GM18499 (cell line): ENCODE results near the gene CA9.

Experiments used
- ATAC-seq: cut with Tn5 transposase; IDR thresholded peaks from one replicate; pipeline ENCODE4 v1.9.1; 2021; ENCODE audit warnings: moderate number of reproducible peaks; ENCODE audit not compliant: insufficient read depth, unreplicated experiment

Gene CA9

DNA sequence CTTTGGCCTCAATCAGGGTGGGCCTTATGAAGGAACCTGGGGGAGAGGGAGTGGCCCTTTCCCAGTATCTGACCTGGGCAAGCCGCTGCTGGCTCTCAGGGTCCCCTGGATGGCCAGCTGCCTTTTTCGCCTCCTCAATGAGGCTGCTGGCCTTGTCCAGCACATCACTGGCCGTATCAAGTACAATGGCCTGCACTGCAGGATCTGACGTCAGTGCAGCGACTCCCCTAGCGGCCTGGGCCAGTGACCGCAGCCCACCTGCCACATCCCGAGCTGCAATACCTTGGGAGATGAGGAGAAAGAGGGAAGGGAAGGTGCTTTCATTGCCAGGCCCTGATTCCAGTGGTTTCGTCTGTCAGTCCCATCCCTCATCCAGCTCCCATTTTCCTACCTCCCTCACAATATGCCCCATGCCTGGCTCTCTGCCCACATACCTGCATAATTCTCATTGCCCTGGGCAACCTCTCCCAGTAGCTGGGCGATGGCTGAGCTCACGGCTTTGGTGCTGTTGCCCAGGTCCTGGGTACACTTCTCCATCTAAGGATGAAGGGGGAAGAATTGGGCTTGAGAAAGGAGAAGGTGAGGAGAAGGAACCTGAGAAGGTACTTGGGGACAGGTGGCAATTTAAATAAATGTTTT is 39.2 kb downstream of the CA9 start:
- ATAC-seq, result no peak

DNA sequence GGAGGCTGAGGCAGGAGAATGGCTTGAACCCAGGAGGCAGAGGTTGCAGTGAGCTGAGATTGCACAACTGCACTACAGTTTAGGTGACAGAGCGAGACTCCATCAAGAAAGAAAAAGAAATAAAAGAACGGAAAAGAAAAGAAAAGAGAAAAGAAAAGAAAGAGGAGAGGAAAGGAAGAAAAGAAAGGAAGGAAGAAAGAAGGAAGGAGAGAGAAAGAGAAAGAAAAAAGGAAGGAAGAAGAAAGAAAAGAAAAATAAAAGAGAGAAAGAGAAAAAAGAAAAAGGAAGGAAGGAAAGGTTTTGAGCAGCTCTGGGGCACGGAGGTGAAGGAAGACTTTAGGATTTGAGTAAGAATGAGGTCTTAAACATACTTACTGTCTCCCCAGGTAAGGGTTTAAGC is 39.9 kb downstream of the CA9 start:
- ATAC-seq, result no peak

DNA sequence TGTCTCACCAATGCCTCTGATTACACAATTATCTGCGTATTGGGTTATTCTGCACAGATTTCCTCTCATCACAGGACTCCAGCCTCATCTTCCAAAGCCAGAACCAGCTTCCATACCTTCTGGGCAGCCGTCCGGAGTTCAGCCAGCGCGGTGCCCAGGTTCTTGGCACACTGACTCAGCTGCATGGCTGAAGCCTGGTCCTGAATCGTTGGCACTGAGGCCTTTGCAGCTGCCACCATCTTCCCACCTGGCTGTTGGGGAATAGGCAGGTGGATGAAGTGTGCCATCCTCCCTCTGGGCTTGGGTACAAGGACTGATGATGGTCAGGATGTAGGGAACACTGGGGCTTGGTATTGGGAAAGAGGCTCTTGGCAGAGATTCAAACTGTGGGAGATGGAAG is 40.4 kb downstream of the CA9 start:
- no peak for ATAC-seq

DNA sequence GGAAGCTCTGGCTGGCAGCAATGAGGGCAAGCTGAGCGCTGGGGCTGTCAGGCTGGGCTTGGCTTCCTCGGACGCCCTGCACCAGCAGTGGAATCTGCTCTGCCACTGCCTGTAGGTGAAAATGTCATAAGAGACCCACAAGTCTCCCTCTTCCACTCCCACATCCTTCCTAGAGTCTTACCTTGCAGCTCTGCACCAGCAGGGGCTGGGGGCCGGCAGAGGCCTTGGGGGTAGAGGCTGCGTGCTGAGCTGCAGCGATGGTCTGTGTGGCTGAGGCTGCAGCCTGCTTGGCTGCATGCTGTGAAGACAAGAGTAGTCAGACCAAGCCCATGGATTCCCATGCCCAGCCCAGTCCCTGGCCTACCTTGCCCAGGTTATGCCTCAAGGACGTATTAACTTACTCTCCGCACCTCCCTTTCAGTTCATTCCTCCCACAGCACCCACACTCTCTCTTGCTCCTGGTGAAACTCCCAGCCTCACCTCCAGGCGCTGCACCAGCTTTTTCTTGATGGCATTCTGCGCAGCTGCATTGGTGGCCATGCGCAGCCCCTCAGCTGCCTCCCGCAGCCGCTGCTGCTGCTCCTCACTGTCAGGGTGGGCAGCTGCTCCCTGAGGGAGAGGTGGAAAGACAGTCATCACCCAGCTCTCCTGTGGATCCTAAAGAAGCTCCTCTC is 41.0 kb downstream of the CA9 start:
- ATAC-seq, result no peak

DNA sequence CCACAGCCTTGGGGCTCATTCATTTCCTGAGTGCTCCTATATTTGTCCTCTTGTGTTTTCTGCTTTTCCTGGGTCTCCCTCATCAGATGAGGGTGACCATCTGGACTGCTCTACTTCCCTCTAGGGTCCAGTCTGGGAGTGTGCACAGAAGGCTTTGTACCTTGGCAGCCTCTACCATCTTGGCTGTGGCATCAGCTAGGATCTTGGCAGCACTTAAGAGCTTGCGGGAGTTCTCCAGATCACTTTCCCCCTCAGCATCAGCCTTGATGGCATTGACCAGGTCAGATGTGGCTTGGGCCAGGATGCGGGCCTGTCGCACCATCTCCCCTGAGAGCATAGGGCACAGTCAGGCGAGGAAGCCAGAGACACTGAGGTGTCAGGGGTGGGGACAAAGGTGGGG is 42.5 kb downstream of the CA9 start:
- ATAC-seq, result no peak

DNA sequence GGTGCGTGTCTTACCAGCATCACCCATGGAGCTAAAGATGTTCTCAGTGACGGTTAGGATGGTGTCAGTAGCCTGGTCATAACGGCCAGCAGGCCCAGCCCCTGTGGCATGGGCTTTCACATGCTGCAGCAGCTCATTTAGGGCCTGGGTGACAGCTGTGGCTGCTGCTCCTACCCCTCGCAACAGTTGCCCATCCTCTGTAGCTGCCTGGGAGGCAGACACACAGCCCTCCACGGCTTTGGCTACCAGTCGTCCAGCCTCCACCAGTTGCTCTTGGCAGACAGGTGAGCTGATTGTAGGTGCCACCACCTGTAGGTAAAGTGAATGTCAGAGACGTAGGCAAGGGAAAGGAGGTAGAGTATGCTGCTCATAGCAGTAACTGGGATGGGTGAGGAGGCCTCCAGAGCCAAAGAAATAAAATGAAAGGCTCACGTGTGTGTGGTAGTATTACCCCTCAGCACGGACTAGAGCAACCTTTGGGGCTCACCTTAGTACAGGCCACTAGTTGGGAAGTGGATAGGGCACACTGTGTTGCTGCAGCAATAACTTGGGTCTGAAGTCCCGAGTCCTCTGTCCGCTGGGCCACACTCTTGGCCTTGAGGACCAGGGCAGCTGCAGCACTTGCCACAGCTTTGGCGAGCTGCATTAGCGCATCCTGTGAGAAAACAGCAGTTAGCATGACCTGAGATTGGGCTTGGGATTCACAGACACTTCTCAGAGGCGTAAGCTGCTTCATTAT is 43.6 kb downstream of the CA9 start:
- ATAC-seq, result no peak

DNA sequence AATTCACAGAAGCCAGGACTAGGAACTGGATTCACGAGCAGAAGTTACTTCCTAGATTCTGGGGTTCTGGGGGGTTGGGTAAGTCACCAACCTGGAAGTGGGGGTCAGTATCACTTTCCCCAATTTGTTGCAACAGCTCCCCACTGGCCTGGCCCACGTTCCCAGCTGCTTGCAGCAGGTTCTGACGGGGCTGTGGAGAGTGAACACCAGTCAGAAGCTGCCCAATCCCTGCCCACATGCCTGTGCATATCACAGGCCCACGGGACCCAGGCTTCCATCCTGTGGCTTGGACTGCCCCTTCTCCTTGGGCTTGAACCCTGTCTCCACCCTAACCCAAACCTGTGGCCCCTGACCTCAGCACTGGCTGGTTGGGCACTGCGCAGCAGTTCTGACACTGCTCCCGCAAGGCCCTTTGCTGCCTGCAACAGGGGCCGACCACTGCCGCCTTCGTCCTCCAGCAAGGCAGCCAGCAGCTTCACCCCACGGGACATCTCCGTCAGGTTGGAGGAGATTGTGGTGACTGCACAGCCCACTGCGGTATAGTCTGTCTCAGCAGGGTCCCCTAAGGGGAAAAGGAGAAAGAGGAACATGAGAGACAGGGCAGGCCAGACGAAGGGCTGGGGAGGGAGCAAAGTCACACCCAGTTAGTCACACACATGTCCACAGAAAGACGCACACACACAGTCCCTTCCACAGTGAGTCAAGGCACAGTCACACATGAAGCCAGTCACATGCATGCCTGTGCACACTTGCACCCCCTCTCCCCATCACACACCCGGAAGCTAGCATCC is 45.2 kb downstream of the CA9 start:
- no peak for ATAC-seq

DNA sequence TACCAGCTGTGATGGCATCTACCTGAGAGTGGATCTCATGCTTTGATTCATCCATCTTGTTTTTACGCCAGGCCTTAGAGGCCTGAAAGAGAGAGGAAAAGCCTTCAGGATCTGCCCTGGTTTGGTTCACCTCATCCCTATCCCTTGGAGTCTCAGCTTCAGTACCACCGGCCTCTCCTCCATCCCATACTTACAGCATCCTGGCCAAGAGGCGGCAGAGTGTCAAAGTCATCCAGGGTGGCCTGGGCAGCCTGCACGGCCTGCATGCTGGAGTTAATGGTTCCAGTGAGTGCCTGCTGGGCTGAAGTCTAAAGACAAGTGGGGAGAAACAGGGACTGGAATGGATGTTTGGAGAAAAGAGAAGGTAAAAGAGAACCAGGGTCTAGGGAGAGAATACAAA is 45.8 kb downstream of the CA9 start:
- ATAC-seq, result no peak

DNA sequence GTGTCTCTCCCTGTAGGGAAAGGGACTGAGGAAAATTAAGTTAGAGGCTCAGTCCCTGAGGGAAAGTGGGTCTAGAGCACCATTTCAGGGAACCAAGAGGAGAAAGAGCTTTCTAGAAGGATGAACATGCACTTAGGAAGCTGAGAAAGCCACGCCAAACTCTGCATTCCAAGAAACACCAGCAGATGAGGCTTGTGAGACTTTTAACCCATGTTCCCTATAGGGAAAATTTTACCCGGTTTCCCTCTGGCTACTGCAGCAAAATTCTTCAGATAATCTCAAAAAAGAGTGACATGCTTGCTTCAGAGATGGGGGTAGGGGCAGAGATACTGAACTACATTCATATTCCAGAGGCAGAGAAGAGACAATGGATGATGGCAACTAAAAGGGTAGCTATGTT is 49.7 kb downstream of the CA9 start:
- ATAC-seq, result no peak

DNA sequence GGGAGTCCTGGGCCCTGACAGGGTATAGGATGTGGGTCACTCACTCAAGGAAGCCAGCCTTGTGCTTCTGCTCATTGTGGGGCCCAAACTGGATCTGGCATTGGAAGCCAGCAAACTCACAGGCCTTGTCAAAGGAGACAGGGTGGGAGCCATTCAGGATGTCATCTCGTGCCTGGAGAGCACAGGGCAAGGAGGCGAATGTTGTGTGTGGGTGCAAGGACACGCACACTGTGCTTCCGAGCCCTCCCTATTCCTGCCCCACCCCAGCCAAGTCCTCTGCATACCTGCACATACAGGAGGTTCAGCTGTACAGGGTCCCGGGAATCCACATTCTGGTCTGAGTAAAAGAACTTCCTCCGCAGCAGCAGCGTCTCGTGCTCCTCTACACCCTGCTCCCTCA is 50.2 kb downstream of the CA9 start:
- ATAC-seq, result no peak

DNA sequence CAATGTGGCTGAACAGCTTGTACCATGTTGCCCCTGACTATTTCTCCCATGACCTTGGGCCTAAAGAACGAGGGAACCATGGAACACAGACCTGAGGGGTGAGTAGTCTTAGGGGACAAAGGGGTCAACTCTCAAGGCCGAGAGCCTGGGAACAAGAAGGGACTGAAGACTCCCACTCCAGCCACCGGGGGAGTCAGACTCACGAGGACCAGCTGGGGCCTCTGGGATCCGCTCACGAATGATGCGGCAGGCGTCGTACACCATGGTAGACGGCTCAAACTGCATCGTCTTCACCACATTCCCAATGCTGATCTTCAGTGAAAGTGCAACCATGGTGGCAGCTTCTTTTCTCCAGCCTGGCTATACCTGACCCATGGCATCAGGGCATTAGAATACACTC is 51.6 kb downstream of the CA9 start:
- no peak for ATAC-seq

DNA sequence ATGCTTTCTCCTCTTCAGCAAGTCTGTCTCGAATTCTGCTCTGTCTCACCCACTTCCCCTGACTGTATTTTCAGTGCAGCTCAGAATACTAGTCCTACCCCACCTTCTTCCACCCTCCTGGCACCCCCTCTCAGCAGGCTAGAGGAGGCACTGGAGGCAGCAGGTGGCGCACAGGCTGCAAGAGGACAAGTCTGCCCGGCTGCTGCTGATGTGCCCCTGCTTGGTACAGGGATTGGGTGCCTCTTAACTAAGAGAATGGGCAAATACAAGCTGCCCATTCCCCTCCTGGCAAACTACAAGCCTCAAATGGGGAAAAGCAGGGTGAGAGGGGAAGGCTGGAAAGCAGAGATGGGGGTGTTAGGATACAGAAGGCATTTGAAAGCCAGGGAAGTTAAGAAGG is 53.2 kb downstream of the CA9 start:
- no peak for ATAC-seq

DNA sequence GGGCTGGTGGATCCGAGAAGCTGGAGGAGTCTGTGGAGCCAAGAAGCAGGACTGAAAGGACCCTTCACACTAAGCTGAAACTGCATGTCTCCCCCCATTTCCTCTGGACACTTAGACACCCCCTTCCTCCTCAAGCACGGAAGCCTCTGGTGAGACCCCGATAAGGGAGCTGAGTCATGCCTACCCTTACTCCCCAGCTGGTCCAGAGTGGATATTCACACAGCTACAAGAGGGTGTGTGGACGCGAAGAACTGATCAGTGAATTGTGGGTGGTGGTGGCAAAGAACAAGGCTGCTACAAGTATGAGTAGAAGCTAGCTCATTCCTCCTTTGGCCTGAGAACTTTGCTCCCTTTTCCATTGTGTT is 53.9 kb downstream of the CA9 start:
- no peak for ATAC-seq

DNA sequence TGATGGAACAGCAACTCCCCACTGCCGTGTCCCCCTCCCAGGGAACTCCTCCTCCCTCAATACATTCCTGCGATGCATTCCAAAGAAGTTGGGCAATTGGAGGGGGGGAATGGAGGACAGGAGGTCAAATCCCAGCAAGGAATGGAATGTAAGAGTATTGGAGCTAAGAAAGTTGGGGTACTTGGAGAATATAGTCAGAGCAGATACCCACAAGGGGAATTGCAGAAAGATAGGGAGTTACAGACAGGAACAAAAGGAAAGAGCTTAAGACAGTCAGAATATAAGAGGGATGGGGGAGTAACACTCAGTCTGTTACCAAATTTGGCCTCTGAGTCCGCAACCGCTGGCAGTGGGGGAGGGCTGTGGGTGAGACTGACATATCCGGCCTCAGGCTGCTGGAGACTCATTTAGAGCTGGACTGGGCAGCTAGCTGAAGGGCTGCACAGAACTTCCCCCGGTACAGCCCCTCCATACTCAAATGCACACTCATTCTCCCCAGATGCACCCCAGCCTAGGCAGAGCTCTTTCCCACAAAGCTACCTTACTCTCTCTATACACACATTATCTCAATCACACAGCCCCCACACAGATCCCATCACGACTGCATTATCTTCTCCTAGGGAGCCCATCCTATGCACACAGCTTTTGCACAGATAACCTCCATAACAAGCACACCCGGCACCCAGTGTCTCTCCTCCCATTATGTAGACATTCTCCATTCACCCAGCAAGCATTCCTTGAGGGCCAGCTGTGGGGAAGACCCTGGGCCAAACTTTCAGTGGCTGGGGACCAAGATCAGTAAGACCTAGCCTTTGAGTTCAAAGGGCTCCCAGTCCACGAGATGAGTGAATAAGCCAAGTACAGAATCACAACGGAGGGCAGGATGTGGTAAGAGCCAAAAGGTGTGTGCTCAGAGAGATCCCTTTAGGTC is 54.6 kb downstream of the CA9 start:
- ATAC-seq, result no peak

DNA sequence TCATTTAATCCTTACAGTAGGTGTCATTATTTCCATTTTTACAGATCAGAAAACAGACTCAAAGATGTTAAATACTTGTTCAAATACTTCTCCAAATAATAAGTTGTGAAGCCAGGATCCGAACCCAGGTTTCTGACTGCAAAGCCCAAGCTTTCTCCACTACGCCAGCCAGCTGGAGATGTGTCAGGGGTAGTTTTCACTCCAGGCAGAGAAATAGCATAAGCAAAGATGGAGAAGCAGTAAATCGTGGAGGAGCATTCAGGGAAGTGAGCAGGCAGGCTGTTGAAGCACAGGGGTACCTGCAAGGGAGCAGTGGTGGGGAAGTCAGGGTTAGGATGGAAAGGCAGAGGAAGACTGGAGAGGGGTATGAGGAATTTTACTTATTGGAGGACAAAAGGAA is 55.4 kb downstream of the CA9 start:
- ATAC-seq, result no peak

DNA sequence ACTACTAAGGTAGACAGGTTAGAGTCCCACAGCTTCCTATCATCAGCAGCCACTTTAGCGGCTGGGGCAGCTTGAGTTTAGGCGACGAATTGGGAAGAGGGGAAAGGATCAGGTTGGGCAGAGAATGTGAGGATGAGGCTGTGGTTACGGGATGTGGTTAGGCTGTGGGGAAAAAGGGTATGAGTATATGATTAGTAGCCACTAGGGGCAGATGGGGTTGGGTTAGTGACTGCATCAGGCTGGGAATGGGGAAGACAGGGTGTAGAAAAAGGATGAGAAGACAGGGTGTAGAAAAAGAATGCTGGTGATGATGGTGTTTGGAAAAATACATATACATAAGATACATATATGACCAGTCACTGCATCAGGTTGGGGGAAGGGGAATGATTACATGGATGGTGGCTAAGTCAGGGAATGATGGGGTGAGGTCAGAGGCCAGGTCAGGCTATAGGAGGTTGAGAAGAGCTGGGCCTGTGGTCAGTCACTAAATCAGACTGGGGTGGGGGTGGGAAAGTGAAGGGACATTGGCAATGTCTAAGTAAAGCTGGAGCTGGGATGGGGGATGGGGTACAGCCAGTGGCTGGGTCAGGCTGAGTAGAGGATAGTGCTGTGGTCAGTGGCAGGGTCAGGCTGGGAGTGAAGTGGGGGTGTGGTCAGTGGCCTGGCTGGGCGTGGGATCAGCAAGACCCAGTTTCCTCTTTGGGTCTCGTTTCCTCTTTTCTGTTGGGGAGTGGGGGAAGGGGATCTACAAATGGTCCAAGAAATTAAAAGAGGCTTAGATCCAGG is 56.2 kb downstream of the CA9 start:
- ATAC-seq, result no peak

DNA sequence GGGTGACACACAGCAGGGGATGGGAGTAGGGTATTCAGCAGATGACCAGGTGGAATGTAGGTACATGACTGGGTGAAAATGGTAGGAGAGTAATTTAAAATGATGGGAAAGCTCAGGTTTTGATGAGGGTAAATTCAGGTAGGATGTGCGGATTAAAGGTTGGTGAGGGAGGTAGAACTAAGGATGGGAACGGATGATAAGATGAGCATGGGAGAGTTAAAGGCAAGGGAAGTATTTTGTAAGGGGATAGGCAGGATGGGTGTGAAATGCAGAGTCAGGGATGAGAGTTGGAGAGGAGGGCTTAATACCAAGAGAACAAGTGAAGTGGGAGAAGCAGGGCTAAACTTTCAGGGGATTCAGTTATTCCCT is 56.7 kb downstream of the CA9 start:
- ATAC-seq, result no peak
